ENCODE data around the gene GSDME. TPM values are rescaled to one million over a fixed set of nuclear protein-coding genes. Genes with fewer than 3 reads are reported as not detected.

The GSDME gene
- total RNA-seq, 6 donors from 2014 or later, result 3.8 to 41.9 (median 7.5) TPM

- Histone ChIP-seq H3K36me3 (no peaks in the 10 kb centered on the region), H3K4me1 (no peaks in the 10 kb centered on the region), H3K27ac (no peak overlapping the region), H3K4me3 (no peak overlapping the region), H3K9me3 (no peaks in the 10 kb centered on the region), H3K27me3 (no peaks in the 10 kb centered on the region)
- WGBS, 2 donors, result 84 to 87% methylated on average over 14 of the region's 14 CpGs
- TF ChIP-seq POLR2A (IDR thresholded peaks at IDR 0.05) (no peak), POLR2AphosphoS5 (IDR thresholded peaks at IDR 0.05) (no peak), EP300 (IDR thresholded peaks at IDR 0.05) (no peak), CTCF (IDR thresholded peaks at IDR 0.05) (no peak)
- ATAC-seq (ENCODE audit: low FRiP score in 2 of 2) (no peak), DNase-seq (no peak)
These were observed 43.2 kb downstream of the GSDME start for GRCh38 chr7:24713850-24714675.

DNA sequence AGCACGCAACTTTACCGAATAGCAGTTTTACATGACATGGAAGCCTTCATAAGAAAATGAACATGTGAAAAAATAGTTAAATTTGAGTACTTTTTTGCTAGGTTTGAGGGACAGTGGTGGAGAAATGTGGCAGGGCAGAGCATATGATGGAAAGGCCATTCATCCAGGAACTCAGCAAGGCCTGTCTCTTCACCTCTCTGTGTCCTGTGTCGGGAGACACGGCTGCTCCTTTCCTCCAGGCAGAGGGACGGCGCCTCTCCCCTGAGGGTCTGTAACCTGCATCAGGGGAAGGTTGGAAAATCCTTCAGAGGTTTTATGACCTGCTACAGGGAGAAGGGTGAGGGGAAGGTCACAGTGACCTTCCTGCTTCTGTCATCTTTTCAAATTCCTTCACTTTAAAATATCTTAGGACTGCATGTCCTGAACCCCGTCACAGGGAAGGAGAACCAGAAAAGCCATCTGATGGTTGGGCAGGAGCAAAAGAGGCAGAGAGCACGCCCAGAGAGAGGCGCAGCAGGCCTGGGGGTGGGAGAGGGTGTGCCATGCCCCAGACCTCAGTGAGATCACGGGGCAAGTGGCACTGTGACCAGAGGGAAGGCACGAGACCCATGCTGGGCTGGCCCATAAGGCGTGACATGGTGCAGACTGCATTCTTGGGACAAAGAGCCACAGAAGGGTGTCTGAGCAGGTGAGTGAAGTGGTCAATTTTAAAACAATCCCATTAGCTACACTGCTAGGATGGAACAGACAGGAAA lies 44.0 kb downstream of the GSDME start:
- no peak overlapping the region for H3K27ac ChIP-seq
- TF ChIP-seq POLR2A (IDR thresholded peaks at IDR 0.05) (no peak), EP300 (IDR thresholded peaks at IDR 0.05) (no peak), POLR2AphosphoS5 (IDR thresholded peaks at IDR 0.05) (no peak), CTCF (IDR thresholded peaks at IDR 0.05) (no peak)
- no peak overlapping the region for H3K4me3 ChIP-seq
- H3K27me3 ChIP-seq, result no peaks in the 10 kb centered on the region
- H3K9me3 ChIP-seq, result no peaks in the 10 kb centered on the region
- H3K36me3 ChIP-seq, result no peaks in the 10 kb centered on the region
- 81 to 82% methylated on average over 12 of the region's 12 CpGs for WGBS, 2 donors
- ATAC-seq (ENCODE audit: low FRiP score in 2 of 2) (no peak), DNase-seq (no peak)
- no peaks in the 10 kb centered on the region for H3K4me1 ChIP-seq

DNA sequence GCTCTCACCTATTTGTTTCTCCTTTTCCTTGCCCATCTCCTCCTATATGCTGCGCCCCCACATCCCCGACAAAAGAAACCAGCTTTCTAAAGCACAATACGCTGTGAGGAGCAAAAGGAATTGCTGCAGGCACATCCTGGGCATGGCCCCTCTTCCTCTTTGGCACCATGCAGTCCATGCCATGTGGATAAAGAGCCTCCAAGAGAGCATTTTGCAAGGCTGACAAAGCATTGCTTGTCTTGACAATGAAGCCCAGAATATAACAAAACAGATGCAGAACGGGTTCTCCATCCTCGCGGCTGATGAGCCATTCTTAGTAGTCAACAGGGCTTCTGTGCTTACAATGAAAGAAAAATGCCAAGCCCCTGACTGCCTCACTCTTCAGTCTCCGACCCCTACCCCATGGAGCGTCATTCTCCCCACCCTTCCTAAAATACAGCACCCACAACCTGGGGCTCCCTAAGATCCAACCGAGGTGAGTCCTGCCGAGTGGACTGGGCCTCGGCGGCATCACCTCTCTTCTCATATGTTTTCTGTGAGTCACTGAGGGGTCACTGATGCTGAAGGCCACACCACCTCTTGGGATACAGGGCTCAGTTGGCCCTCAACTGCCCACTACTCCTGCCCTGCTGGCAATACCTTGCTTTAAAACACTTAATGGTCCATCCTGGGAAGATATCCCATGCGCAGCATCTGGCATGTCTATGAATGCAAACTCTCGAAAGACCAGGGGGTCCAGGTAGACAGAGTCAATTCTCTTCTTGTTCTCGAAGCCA lies 47.5 kb downstream of the GSDME start:
- no peaks in the 10 kb centered on the region for H3K9me3 ChIP-seq
- TF ChIP-seq POLR2AphosphoS5 (IDR thresholded peaks at IDR 0.05), result no peak
- TF ChIP-seq POLR2A (IDR thresholded peaks at IDR 0.05), result no peak
- TF ChIP-seq EP300 (IDR thresholded peaks at IDR 0.05), result no peak
- no peak for TF ChIP-seq CTCF (IDR thresholded peaks at IDR 0.05)
- no peaks in the 10 kb centered on the region for H3K27me3 ChIP-seq
- no peaks in the 10 kb centered on the region for H3K36me3 ChIP-seq
- no peaks in the 10 kb centered on the region for H3K4me1 ChIP-seq
- 94 to 95% methylated on average over 15 of the region's 15 CpGs for WGBS, 2 donors
- no peak overlapping the region for H3K4me3 ChIP-seq
- no peak for DNase-seq
- ATAC-seq (ENCODE audit: low FRiP score in 2 of 2), result no peak
- H3K27ac ChIP-seq, result no peak overlapping the region

DNA sequence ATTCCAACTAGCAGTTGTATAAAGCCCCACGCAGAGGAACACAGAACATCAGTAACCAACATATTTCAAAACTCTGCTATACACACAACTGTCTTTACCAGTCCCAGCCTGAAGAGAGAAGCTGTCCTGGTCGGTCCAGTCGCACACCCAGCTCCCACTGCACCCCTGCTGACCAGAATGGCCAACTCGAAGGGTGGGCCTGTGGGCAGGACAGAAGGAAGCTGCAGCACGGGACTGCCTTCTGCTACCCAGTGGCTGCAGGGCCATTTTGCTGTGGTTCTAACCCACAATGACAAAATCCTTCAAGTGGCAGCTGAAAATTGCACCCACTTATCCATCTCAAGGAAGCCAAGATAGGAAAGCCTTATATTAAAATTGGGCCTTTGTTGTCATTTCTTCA lies 48.2 kb downstream of the GSDME start:
- no peak overlapping the region for H3K4me3 ChIP-seq
- no peaks in the 10 kb centered on the region for H3K36me3 ChIP-seq
- ATAC-seq (ENCODE audit: low FRiP score in 2 of 2) (no peak), DNase-seq (no peak)
- no peaks in the 10 kb centered on the region for H3K9me3 ChIP-seq
- H3K27ac ChIP-seq, result no peak overlapping the region
- TF ChIP-seq CTCF (IDR thresholded peaks at IDR 0.05), result no peak
- TF ChIP-seq EP300 (IDR thresholded peaks at IDR 0.05), result no peak
- no peak for TF ChIP-seq POLR2A (IDR thresholded peaks at IDR 0.05)
- no peak for TF ChIP-seq POLR2AphosphoS5 (IDR thresholded peaks at IDR 0.05)
- no peaks in the 10 kb centered on the region for H3K4me1 ChIP-seq
- 75 to 84% methylated on average over 3 to 5 of the region's 5 CpGs for WGBS, 2 donors
- H3K27me3 ChIP-seq, result no peaks in the 10 kb centered on the region

Data from upper lobe of left lung (tissue), 6 donors.